SU-DHL-6 (cell line): ENCODE data around the gene CENPS.

Source experiments
- EZH2phosphoT487 ChIP-seq: fragments of 200-600 bp; sonication (generic), shearing (Covaris generic); conservative IDR thresholded peaks from 2 replicates; pipeline ENCODE4 v1.6.1; 2018; ENCODE audit warnings: mild to moderate bottlenecking, antibody characterized with exemption, low read length, moderate library complexity, mixed read lengths
- TF ChIP-seq, protein P1 (sequence below): fragments of 200-600 bp; sonication (generic); IDR thresholded peaks from one replicate; pipeline ENCODE4 v1.5.1; 2017; ENCODE audit warnings: antibody characterized with exemption, mild to moderate bottlenecking, low read length, moderate library complexity; ENCODE audit not compliant: insufficient read depth, poor library complexity, severe bottlenecking

DNA sequence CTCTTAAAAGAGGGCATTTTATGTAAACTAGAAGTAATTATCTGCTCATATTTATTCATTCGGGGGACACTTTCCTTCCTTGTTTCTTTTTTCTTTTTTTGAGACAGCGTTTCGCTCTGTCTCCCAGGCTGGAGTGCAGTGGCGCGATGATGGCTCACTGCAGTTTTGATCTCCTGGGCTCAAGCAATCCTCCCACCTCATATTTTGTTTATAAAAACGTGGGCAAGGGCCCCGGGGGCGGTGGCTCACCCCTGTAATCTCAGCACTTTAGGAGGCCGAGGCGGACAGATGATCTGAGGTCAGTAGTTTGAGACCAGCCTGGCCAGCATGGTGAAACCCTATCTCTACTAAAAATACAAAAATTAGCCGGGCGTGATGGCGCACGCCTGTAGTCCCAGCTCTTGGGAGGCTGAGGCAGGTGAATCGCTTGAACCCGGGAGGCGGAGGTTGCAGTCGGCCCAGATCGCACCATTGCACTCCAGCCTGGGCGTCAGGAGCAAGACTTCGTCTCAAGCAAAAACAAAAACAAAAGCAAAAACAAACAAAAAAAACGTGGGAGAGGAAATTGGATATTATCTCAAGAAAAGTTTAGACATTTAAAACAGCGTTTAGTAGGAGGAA, 43.0 kb downstream of the CENPS start:
- TF ChIP-seq, protein P1, sequence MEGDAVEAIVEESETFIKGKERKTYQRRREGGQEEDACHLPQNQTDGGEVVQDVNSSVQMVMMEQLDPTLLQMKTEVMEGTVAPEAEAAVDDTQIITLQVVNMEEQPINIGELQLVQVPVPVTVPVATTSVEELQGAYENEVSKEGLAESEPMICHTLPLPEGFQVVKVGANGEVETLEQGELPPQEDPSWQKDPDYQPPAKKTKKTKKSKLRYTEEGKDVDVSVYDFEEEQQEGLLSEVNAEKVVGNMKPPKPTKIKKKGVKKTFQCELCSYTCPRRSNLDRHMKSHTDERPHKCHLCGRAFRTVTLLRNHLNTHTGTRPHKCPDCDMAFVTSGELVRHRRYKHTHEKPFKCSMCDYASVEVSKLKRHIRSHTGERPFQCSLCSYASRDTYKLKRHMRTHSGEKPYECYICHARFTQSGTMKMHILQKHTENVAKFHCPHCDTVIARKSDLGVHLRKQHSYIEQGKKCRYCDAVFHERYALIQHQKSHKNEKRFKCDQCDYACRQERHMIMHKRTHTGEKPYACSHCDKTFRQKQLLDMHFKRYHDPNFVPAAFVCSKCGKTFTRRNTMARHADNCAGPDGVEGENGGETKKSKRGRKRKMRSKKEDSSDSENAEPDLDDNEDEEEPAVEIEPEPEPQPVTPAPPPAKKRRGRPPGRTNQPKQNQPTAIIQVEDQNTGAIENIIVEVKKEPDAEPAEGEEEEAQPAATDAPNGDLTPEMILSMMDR: no peak
- no peak for TF ChIP-seq EZH2phosphoT487
